ENCODE results near the gene CRY2.
A peak's percentile ranks its signal among the peaks of the same experiment; 100 is the strongest.

DNA sequence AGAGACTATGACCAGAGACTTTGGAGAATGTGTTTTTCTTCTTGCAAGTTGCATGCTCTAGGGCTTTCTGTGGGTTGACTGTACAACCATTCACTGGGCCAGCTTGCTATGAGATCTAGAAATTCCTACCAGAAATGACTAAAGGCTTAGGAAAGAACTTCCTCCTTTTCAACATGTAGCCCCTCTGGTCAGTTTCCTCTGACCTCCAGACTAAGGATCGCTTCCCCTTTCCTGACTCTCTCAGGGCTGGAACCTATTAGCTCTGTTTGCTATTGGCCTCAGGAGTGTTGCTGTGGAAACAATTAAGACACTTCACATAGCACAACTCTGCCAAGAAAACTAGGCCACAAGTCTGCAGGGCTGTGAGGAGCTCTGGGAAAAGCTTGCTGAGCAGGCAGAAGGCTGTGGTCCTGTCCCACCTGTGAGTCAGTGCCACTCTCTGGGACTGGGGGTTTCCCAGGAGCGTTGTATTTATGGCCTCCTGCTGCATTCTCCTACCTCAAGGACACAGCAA, 10.7 kb downstream of the CRY2 start:
- TF ChIP-seq CTCF (IDR thresholded peaks at IDR 0.05) (no peak), POLR2A (IDR thresholded peaks at IDR 0.05) (peak in 1 of 4 donors; percentile 11), POLR2AphosphoS5 (IDR thresholded peaks at IDR 0.05) (peak; percentile 21 to 25)
